Trophoblast cell (in vitro differentiated cells and primary cell): ENCODE data around the gene DZIP3.
"Not testable (repeated sequence)": the region's sequence is repeated elsewhere in the genome, so short reads cannot be mapped to it uniquely, and the experiment has no call there.

Experiments
- DNase-seq, 2 donors: peaks; one replicate each; pipeline ENCODE4 v3.0.0-alpha.2; 2016
- H2AFZ ChIP-seq: 2 replicates; pipeline ENCODE4 v1.6.1; 2013; ENCODE audit warnings: low read length, moderate library complexity, mild to moderate bottlenecking; ENCODE audit not compliant: insufficient read depth, poor library complexity
- H2AK5ac ChIP-seq: 2 replicates; pipeline ENCODE4 v1.6.1; 2013; ENCODE audit warnings: mild to moderate bottlenecking, low read length
- H2BK120ac ChIP-seq: 2 replicates; pipeline ENCODE4 v1.6.1; 2013; ENCODE audit warnings: low read length, mild to moderate bottlenecking, moderate library complexity; ENCODE audit not compliant: insufficient read depth, poor library complexity
- H2BK12ac ChIP-seq: 2 replicates; pipeline ENCODE4 v1.6.1; 2013; ENCODE audit warnings: mild to moderate bottlenecking, low read length, moderate library complexity
- H2BK5ac ChIP-seq: 2 replicates; pipeline ENCODE4 v1.6.1; 2013; ENCODE audit warnings: low read length, low read depth, moderate library complexity, mild to moderate bottlenecking; ENCODE audit not compliant: poor library complexity
- H3K14ac ChIP-seq: 2 replicates; pipeline ENCODE4 v1.6.1; 2013; ENCODE audit warnings: mild to moderate bottlenecking, low read length
- H3K18ac ChIP-seq: 2 replicates; pipeline ENCODE4 v1.6.1; 2013; ENCODE audit warnings: mild to moderate bottlenecking, low read length
- H3K23ac ChIP-seq: 2 replicates; pipeline ENCODE4 v1.6.1; 2013; ENCODE audit warnings: low read length
- H3K27ac ChIP-seq: 2 replicates; pipeline ENCODE4 v1.5.1; 2013; ENCODE audit warnings: low read depth, mild to moderate bottlenecking, inconsistent platforms, low read length, moderate library complexity
- H3K27me3 ChIP-seq: 2 replicates; pipeline ENCODE4 v1.6.1; 2013; ENCODE audit warnings: inconsistent platforms, mild to moderate bottlenecking, low read length, moderate library complexity; ENCODE audit not compliant: insufficient read depth
- H3K36me3 ChIP-seq, 2 experiments: 1 replicate in 1 of 2; 2 replicates in 1 of 2; pipeline ENCODE4 v1.6.1; 2013; ENCODE audit warnings: low read length in 2 of 2, mild to moderate bottlenecking in 2 of 2, moderate library complexity in 1 of 2; ENCODE audit not compliant: insufficient read depth in 2 of 2, control insufficient read depth in 1 of 2
- H3K4ac ChIP-seq: 2 replicates; pipeline ENCODE4 v1.6.1; 2013; ENCODE audit warnings: low read depth, mild to moderate bottlenecking, low read length, moderate library complexity
- H3K4me1 ChIP-seq, 2 experiments: 1 replicate in 1 of 2; 2 replicates in 1 of 2; pipeline ENCODE4 v1.6.1; 2013; ENCODE audit warnings: low read length in 2 of 2, mild to moderate bottlenecking in 2 of 2, moderate library complexity in 1 of 2; ENCODE audit not compliant: insufficient read depth in 2 of 2, control insufficient read depth in 1 of 2
- H3K4me2 ChIP-seq: 2 replicates; pipeline ENCODE4 v1.6.1; 2013; ENCODE audit warnings: inconsistent platforms, mild to moderate bottlenecking, low read length, moderate library complexity
- H3K4me3 ChIP-seq: 2 replicates; pipeline ENCODE4 v1.5.1; 2013; ENCODE audit warnings: mild to moderate bottlenecking, low read depth, low read length, inconsistent platforms
- H3K79me1 ChIP-seq: one replicate; pipeline ENCODE4 v1.6.1; 2013; ENCODE audit warnings: low read length
- H3K79me2 ChIP-seq: 2 replicates; pipeline ENCODE4 v1.6.1; 2013; ENCODE audit warnings: low read length, mild to moderate bottlenecking; ENCODE audit not compliant: control insufficient read depth, insufficient read depth, poor library complexity
- H3K9ac ChIP-seq: 2 replicates; pipeline ENCODE4 v1.6.1; 2013; ENCODE audit warnings: mild to moderate bottlenecking, low read length
- H3K9me3 ChIP-seq: 2 replicates; pipeline ENCODE4 v1.6.1; 2013; ENCODE audit warnings: low read depth, mild to moderate bottlenecking, control low read depth, inconsistent platforms, low read length; ENCODE audit not compliant: insufficient read depth
- H4K12ac ChIP-seq: 2 replicates; pipeline ENCODE4 v1.6.1; 2013; ENCODE audit warnings: low read depth, mild to moderate bottlenecking, low read length, moderate library complexity
- H4K8ac ChIP-seq: 2 replicates; pipeline ENCODE4 v1.6.1; 2013; ENCODE audit warnings: low read depth, mild to moderate bottlenecking, low read length, moderate library complexity
- H4K91ac ChIP-seq: one replicate; pipeline ENCODE4 v1.6.1; 2013; ENCODE audit warnings: low read depth, mild to moderate bottlenecking, low read length, moderate library complexity
- whole genome bisulfite sequencing: extraction: QIAGEN DNeasy Blood & Tissue Kit; methylation state at CpG from one replicate; pipeline ENCODE4 v1.1.7; 2013; ENCODE audit warnings: missing lambda C conversion rate; ENCODE audit not compliant: insufficient read length, insufficient coverage; ENCODE audit errors: extremely low coverage; 5-methylcytosine and 5-hydroxymethylcytosine counted together

DZIP3 gene

GRCh38 chr3:108692286-108692685 is 102.8 kb downstream of the DZIP3 start:
- H3K18ac ChIP-seq, H3K4ac ChIP-seq, H2BK5ac ChIP-seq, H3K27ac ChIP-seq, DNase-seq, H3K23ac ChIP-seq, H2BK12ac ChIP-seq, H2AFZ ChIP-seq, H4K91ac ChIP-seq, H3K79me1 ChIP-seq, H3K14ac ChIP-seq, H3K27me3 ChIP-seq, H4K8ac ChIP-seq, H3K36me3 ChIP-seq, H4K12ac ChIP-seq, H3K9ac ChIP-seq, H2BK120ac ChIP-seq, H3K4me2 ChIP-seq, H3K4me1 ChIP-seq, H3K4me3 ChIP-seq, H3K79me2 ChIP-seq, H3K9me3 ChIP-seq, H2AK5ac ChIP-seq: not testable (repeated sequence)
- no CpG with 5 or more reads among the region's 2 CpGs for WGBS

- no peak overlapping the region for H3K4me2 ChIP-seq
- H3K23ac ChIP-seq, result no peak overlapping the region
- no peak overlapping the region for H2AFZ ChIP-seq
- peaks cover 0 to 2% of the 10 kb centered on the region in 2 experiments for H3K36me3 ChIP-seq
- H2BK12ac ChIP-seq, result no peak overlapping the region
- no peak overlapping the region for H4K91ac ChIP-seq
- no peaks in the 10 kb centered on the region for H3K27me3 ChIP-seq
- no peak overlapping the region for H3K27ac ChIP-seq
- no peak overlapping the region for H4K8ac ChIP-seq
- H3K9ac ChIP-seq, result no peak overlapping the region
- no peak overlapping the region for H2AK5ac ChIP-seq
- no peak overlapping the region for H3K18ac ChIP-seq
- DNase-seq, result no peak
- no peak overlapping the region for H3K14ac ChIP-seq
- no CpG with 5 or more reads among the region's 1 CpG for WGBS
- H2BK120ac ChIP-seq, result no peak overlapping the region
- no peaks in the 10 kb centered on the region for H3K9me3 ChIP-seq
- no peak overlapping the region for H2BK5ac ChIP-seq
- no peak overlapping the region for H3K4me3 ChIP-seq
- no peak overlapping the region for H4K12ac ChIP-seq
- no peak overlapping the region for H3K4ac ChIP-seq
- no peaks in the 10 kb centered on the region for H3K79me1 ChIP-seq
- H3K4me1 ChIP-seq, result no peaks in the 10 kb centered on the region
- no peaks in the 10 kb centered on the region for H3K79me2 ChIP-seq
These were observed 108.9 kb downstream of the DZIP3 start for GRCh38 chr3:108698461-108698860.

- Histone ChIP-seq H3K4ac (no peak overlapping the region), H2AFZ (no peak overlapping the region), H3K27ac (no peak overlapping the region), H2BK120ac (no peak overlapping the region), H2BK12ac (no peak overlapping the region), H2AK5ac (no peak overlapping the region), H3K79me1 (no peaks in the 10 kb centered on the region), H3K4me2 (no peak overlapping the region), H3K27me3 (no peaks in the 10 kb centered on the region), H3K4me3 (no peak overlapping the region), H3K9ac (no peak overlapping the region), H3K79me2 (no peaks in the 10 kb centered on the region), H4K12ac (no peak overlapping the region), H4K8ac (no peak overlapping the region), H3K14ac (no peak overlapping the region), H3K36me3 (no peaks in the 10 kb centered on the region), H3K18ac (no peak overlapping the region), H3K9me3 (no peaks in the 10 kb centered on the region), H3K23ac (no peak overlapping the region), H3K4me1 (no peaks in the 10 kb centered on the region), H2BK5ac (no peak overlapping the region), H4K91ac (no peak overlapping the region)
- no CpG with 5 or more reads among the region's 1 CpG for WGBS
- DNase-seq, result no peak
These were observed 115.5 kb downstream of the DZIP3 start for GRCh38 chr3:108705045-108705444.

- Histone ChIP-seq H3K9me3 (no peaks in the 10 kb centered on the region), H3K4me1 (no peaks in the 10 kb centered on the region), H3K4ac (no peak overlapping the region), H3K14ac (no peak overlapping the region), H3K23ac (no peak overlapping the region), H3K18ac (no peak overlapping the region), H2BK120ac (no peak overlapping the region), H3K79me2 (no peaks in the 10 kb centered on the region), H3K36me3 (no peaks in the 10 kb centered on the region), H3K27me3 (no peaks in the 10 kb centered on the region), H4K91ac (no peak overlapping the region), H3K79me1 (no peaks in the 10 kb centered on the region), H4K12ac (no peak overlapping the region), H2AFZ (no peak overlapping the region), H2BK12ac (no peak overlapping the region), H2BK5ac (no peak overlapping the region), H2AK5ac (no peak overlapping the region), H3K9ac (no peak overlapping the region), H3K27ac (no peak overlapping the region), H3K4me3 (no peak overlapping the region), H3K4me2 (no peak overlapping the region), H4K8ac (no peak overlapping the region)
- DNase-seq, result no peak
- WGBS, result no CpG with 5 or more reads among the region's 5 CpGs
These were observed 123.5 kb downstream of the DZIP3 start for GRCh38 chr3:108713009-108713516.
